ENCODE data around the gene NELL2. TPM values are rescaled to one million over a fixed set of nuclear protein-coding genes. Genes with fewer than 3 reads are reported as not detected.
"Not testable (repeated sequence)": the region's sequence is repeated elsewhere in the genome, so short reads cannot be mapped to it uniquely, and the experiment has no call there.

NELL2 gene
- total RNA-seq, 5 donors from 2014 or later (not counting 1 experiment from before 2014, with no cell fraction given): 154 to 212 (median 169) TPM

GRCh38 chr12:44703182-44703910 lies 172.8 kb downstream of the NELL2 start:
- ATAC-seq (replicated peaks in 1 of 4) (no peak), DNase-seq (no peak)
- no peaks in the 10 kb centered on the region for H3K4me1 ChIP-seq (ENCODE audit: control insufficient read depth in 1 of 2, extremely low read depth in 1 of 2, insufficient read depth in 2 of 2, low read length in 2 of 2)
- H3K4me1 Mint-ChIP-seq: peaks cover 4 to 6% (median 5%) of the 10 kb centered on the region in 3 donors
- H3K27ac Mint-ChIP-seq: no peak overlapping the region
- H3K36me3 Mint-ChIP-seq: peaks cover 40% of the 10 kb centered on the region
- no peaks in the 10 kb centered on the region for H3K27me3 ChIP-seq (replicated peaks in 1 of 2; ENCODE audit: control insufficient read depth in 2 of 2, extremely low read depth in 1 of 2, insufficient read depth in 2 of 2, low read length in 1 of 2)
- no peak overlapping the region for H3K4me3 Mint-ChIP-seq
- H3K27ac ChIP-seq (ENCODE audit: low read length): no peak overlapping the region
- H3K27me3 Mint-ChIP-seq: no peaks in the 10 kb centered on the region
- no peaks in the 10 kb centered on the region for H3K9me3 Mint-ChIP-seq
- no peak overlapping the region for H3K4me3 ChIP-seq (ENCODE audit: control insufficient read depth in 1 of 2, extremely low read depth in 1 of 2, low read length in 1 of 2)
- no CpG with 5 or more reads among the region's 3 CpGs for WGBS (ENCODE audit: insufficient coverage)
- POLR2A ChIA-PET: interaction anchor here in 1 of 2 donors (0.5 kb wide), 1 partner anchor 10 kb away, joined by 3 read pairs; no protein-coding TSS in a partner anchor
- no peaks in the 10 kb centered on the region for H3K9me3 ChIP-seq
- CTCF ChIA-PET: interaction anchor here in 1 of 2 donors (0.6 to 1.3 kb wide), 2 partner anchors 245 to 1951 kb away, joined by 3 read pairs; no protein-coding TSS in a partner anchor
- peaks cover 0 to 20% of the 10 kb centered on the region in 2 donors for H3K36me3 ChIP-seq (ENCODE audit: control insufficient read depth in 2 of 2, extremely low read depth in 1 of 2, insufficient read depth in 1 of 2, low read length in 1 of 2)

DNA sequence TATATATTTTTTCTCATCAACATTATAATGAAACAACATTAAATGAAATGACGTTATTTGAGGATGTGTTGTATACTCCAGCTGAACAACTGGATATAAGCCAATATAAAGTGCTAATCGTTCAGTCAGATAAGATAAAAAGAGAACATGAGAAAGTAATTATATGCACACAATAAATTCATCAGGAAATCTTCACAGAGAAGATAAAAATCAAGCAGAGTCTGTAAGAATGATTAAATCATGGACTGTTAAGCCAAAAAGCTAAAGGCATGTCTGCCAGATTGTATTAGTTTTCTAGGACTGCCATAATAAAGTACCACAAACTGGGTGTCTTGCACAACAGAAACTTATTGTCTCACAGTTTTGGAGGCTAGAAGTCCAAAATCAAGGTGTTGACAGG lies 178.6 kb downstream of the NELL2 start:
- Histone ChIP-seq H3K36me3 (ENCODE audit: control insufficient read depth in 2 of 2, extremely low read depth in 1 of 2, insufficient read depth in 1 of 2, low read length in 1 of 2) (peaks cover 0 to 15% of the 10 kb centered on the region in 2 donors), H3K4me1 (ENCODE audit: control insufficient read depth in 1 of 2, extremely low read depth in 1 of 2, insufficient read depth in 2 of 2, low read length in 2 of 2) (no peaks in the 10 kb centered on the region), H3K27me3 (replicated peaks in 1 of 2; ENCODE audit: control insufficient read depth in 2 of 2, extremely low read depth in 1 of 2, insufficient read depth in 2 of 2, low read length in 1 of 2) (no peaks in the 10 kb centered on the region), H3K27ac (ENCODE audit: low read length) (no peak overlapping the region), H3K4me3 (ENCODE audit: control insufficient read depth in 1 of 2, extremely low read depth in 1 of 2, low read length in 1 of 2) (no peak overlapping the region), H3K9me3 (no peaks in the 10 kb centered on the region)
- no peaks in the 10 kb centered on the region for H3K27me3 Mint-ChIP-seq
- peaks cover 0 to 5% (median 5%) of the 10 kb centered on the region in 3 donors for H3K4me1 Mint-ChIP-seq
- ChIA-PET POLR2A (interaction anchor here in 1 of 2 donors (0.6 kb wide), 1 partner anchor 8 kb away, joined by 4 read pairs; no protein-coding TSS in a partner anchor), CTCF (no interaction called here)
- WGBS (ENCODE audit: insufficient coverage): no CpG with 5 or more reads among the region's 2 CpGs
- H3K9me3 Mint-ChIP-seq: peaks cover 0 to 3% (median 2%) of the 10 kb centered on the region in 3 donors
- no peak overlapping the region for H3K27ac Mint-ChIP-seq
- H3K4me3 Mint-ChIP-seq: no peak overlapping the region
- no peak for ATAC-seq (replicated peaks in 1 of 4)
- H3K36me3 Mint-ChIP-seq: peaks cover 44% of the 10 kb centered on the region
- no peak for DNase-seq

DNA sequence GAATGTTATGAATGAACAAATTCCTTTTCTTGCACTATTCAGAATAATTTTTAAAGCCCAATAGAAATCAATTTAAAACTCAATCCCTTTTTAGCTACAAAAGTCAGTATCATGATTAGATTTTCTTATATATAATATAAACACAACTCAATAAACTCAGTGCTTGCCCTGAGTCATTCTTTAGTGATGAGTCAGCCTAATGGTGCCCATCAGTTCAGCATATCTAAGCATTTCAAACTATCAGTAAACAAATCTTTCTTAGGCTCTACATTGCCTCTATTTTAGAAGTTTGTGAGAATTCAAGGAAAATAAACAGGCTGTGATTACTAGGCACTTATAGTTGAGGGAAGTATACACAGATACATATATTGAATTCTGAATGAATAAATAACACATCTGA lies 179.6 kb downstream of the NELL2 start:
- H3K36me3 Mint-ChIP-seq: peaks cover 47% of the 10 kb centered on the region
- no peak overlapping the region for H3K4me3 ChIP-seq (ENCODE audit: control insufficient read depth in 1 of 2, extremely low read depth in 1 of 2, low read length in 1 of 2)

DNA sequence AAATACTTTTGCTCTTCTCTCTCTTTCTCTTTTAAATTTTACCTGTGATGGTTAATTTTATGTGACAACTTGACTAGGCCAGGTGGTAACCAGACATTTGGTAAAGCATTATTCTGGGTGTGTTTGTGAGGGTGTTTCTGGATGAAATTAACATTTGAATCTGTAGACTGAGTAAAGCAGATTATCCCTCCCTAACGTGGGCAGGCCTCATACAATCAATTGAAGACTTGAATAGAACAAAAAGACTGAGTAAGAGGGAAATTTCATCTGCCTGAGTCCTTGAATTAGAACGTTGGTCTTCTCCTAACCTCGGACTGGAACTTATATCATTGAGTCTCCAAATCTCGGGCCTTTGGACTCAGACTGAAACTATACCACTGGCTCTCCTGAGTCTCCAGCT lies 182.1 kb downstream of the NELL2 start:
- H3K9me3 ChIP-seq: no peaks in the 10 kb centered on the region
- POLR2A ChIA-PET: interaction anchor here in 1 of 2 donors (0.6 kb wide), 1 partner anchor 10 kb away, joined by 3 read pairs; no protein-coding TSS in a partner anchor
- H3K4me1 ChIP-seq (ENCODE audit: control insufficient read depth in 1 of 2, extremely low read depth in 1 of 2, insufficient read depth in 2 of 2, low read length in 2 of 2): no peaks in the 10 kb centered on the region
- no peak for DNase-seq
- peaks cover 0 to 15% of the 10 kb centered on the region in 2 donors for H3K36me3 ChIP-seq (ENCODE audit: control insufficient read depth in 2 of 2, extremely low read depth in 1 of 2, insufficient read depth in 1 of 2, low read length in 1 of 2)
- Mint-ChIP-seq H3K36me3 (peaks cover 46% of the 10 kb centered on the region), H3K4me1 (peaks cover 0 to 4% (median 1%) of the 10 kb centered on the region in 3 donors), H3K9me3 (peaks cover 0 to 3% (median 3%) of the 10 kb centered on the region in 3 donors), H3K27me3 (no peaks in the 10 kb centered on the region), H3K27ac (no peak overlapping the region), H3K4me3 (no peak overlapping the region)
- no peak overlapping the region for H3K4me3 ChIP-seq (ENCODE audit: control insufficient read depth in 1 of 2, extremely low read depth in 1 of 2, low read length in 1 of 2)
- WGBS (ENCODE audit: insufficient coverage): no CpG with 5 or more reads among the region's 4 CpGs
- ATAC-seq (replicated peaks in 1 of 4): no peak
- H3K27ac ChIP-seq (ENCODE audit: low read length): no peak overlapping the region
- CTCF ChIA-PET: interaction anchor here in 1 of 2 donors (0.9 kb wide), 1 partner anchor 256 kb away, joined by 3 read pairs; no protein-coding TSS in a partner anchor
- no peaks in the 10 kb centered on the region for H3K27me3 ChIP-seq (replicated peaks in 1 of 2; ENCODE audit: control insufficient read depth in 2 of 2, extremely low read depth in 1 of 2, insufficient read depth in 2 of 2, low read length in 1 of 2)

More for the DNA sequence above, 179.6 kb downstream of the NELL2 start:
- Histone ChIP-seq H3K27ac (ENCODE audit: low read length) (no peak overlapping the region), H3K9me3 (no peaks in the 10 kb centered on the region), H3K36me3 (ENCODE audit: control insufficient read depth in 2 of 2, extremely low read depth in 1 of 2, insufficient read depth in 1 of 2, low read length in 1 of 2) (peaks cover 0 to 15% of the 10 kb centered on the region in 2 donors), H3K27me3 (replicated peaks in 1 of 2; ENCODE audit: control insufficient read depth in 2 of 2, extremely low read depth in 1 of 2, insufficient read depth in 2 of 2, low read length in 1 of 2) (no peaks in the 10 kb centered on the region), H3K4me1 (ENCODE audit: control insufficient read depth in 1 of 2, extremely low read depth in 1 of 2, insufficient read depth in 2 of 2, low read length in 2 of 2) (no peaks in the 10 kb centered on the region)
- Mint-ChIP-seq H3K27me3 (no peaks in the 10 kb centered on the region), H3K4me1 (peaks cover 0 to 5% (median 4%) of the 10 kb centered on the region in 3 donors), H3K27ac (no peak overlapping the region), H3K9me3 (peaks cover 0 to 3% (median 3%) of the 10 kb centered on the region in 3 donors), H3K4me3 (no peak overlapping the region)
- POLR2A ChIA-PET: no interaction called here
- no peak for DNase-seq
- CTCF ChIA-PET: no interaction called here
- no peak for ATAC-seq (replicated peaks in 1 of 4)

- ATAC-seq (replicated peaks in 1 of 4) (no peak), DNase-seq (no peak)
- WGBS (ENCODE audit: insufficient coverage): no CpG with 5 or more reads among the region's 3 CpGs
- Mint-ChIP-seq H3K27me3 (no peaks in the 10 kb centered on the region), H3K36me3 (peaks cover 59% of the 10 kb centered on the region), H3K4me3 (no peak overlapping the region), H3K9me3 (peaks cover 0 to 3% (median 3%) of the 10 kb centered on the region in 3 donors), H3K27ac (no peak overlapping the region), H3K4me1 (peaks cover 0 to 1% (median 0%) of the 10 kb centered on the region in 3 donors)
- Histone ChIP-seq H3K27ac (ENCODE audit: low read length) (no peak overlapping the region), H3K4me1 (ENCODE audit: control insufficient read depth in 1 of 2, extremely low read depth in 1 of 2, insufficient read depth in 2 of 2, low read length in 2 of 2) (no peaks in the 10 kb centered on the region), H3K9me3 (no peaks in the 10 kb centered on the region), H3K27me3 (replicated peaks in 1 of 2; ENCODE audit: control insufficient read depth in 2 of 2, extremely low read depth in 1 of 2, insufficient read depth in 2 of 2, low read length in 1 of 2) (no peaks in the 10 kb centered on the region), H3K36me3 (ENCODE audit: control insufficient read depth in 2 of 2, extremely low read depth in 1 of 2, insufficient read depth in 1 of 2, low read length in 1 of 2) (peaks cover 0 to 9% of the 10 kb centered on the region in 2 donors), H3K4me3 (ENCODE audit: control insufficient read depth in 1 of 2, extremely low read depth in 1 of 2, low read length in 1 of 2) (no peak overlapping the region)
- ChIA-PET CTCF (no interaction called here), POLR2A (no interaction called here)
Observed at GRCh38 chr12:44689587-44689986, 186.5 kb downstream of the NELL2 start.

- DNase-seq; CTCF ChIA-PET; ATAC-seq (replicated peaks in 1 of 4); H3K4me1 ChIP-seq (ENCODE audit: control insufficient read depth in 1 of 2, extremely low read depth in 1 of 2, insufficient read depth in 2 of 2, low read length in 2 of 2); H3K27ac ChIP-seq (ENCODE audit: low read length); H3K4me3 Mint-ChIP-seq; H3K4me1 Mint-ChIP-seq; H3K36me3 ChIP-seq (ENCODE audit: control insufficient read depth in 2 of 2, extremely low read depth in 1 of 2, insufficient read depth in 1 of 2, low read length in 1 of 2); H3K27me3 Mint-ChIP-seq; POLR2A ChIA-PET; H3K9me3 Mint-ChIP-seq; H3K4me3 ChIP-seq (ENCODE audit: control insufficient read depth in 1 of 2, extremely low read depth in 1 of 2, low read length in 1 of 2); H3K27ac Mint-ChIP-seq; H3K27me3 ChIP-seq (replicated peaks in 1 of 2; ENCODE audit: control insufficient read depth in 2 of 2, extremely low read depth in 1 of 2, insufficient read depth in 2 of 2, low read length in 1 of 2); H3K9me3 ChIP-seq: not testable (repeated sequence)
- peaks cover 48% of the 10 kb centered on the region for H3K36me3 Mint-ChIP-seq
- WGBS (ENCODE audit: insufficient coverage): 90% methylated on average over 20 of the region's 22 CpGs
Observed at GRCh38 chr12:44686821-44687432, 189.2 kb downstream of the NELL2 start.
